Measurements from ENCODE around the gene ZNF761. TPM values are rescaled to one million over a fixed set of nuclear protein-coding genes. Genes with fewer than 3 reads are reported as not detected.

Gene ZNF761
- total and polyA plus RNA-seq, 2 of the 13 experiments (the other 11 are each of a cell fraction or from before 2014, with no cell fraction given) = 11.6 to 16.2 TPM

DNA sequence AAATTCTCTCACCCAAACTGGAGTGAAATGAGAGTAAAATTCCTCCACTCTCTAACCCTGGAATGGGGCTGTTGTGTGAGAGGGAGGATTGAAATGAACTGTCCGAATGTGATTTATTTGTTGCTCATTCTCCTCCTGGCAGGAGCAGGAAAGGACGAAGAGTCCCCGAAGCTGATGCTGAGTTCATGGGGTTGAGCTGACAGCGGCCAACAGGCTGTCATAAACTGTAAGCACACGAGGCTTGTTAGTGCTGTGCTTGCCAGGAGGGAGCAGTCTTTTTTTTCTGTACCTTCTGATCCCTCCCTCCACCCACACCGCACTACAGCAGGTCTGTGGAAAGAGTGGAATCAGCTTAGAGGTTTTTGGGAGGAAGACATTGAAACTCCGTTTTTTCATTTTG lies 73.1 kb downstream of the ZNF761 start (continued):
- TF ChIP-seq, protein P1, sequence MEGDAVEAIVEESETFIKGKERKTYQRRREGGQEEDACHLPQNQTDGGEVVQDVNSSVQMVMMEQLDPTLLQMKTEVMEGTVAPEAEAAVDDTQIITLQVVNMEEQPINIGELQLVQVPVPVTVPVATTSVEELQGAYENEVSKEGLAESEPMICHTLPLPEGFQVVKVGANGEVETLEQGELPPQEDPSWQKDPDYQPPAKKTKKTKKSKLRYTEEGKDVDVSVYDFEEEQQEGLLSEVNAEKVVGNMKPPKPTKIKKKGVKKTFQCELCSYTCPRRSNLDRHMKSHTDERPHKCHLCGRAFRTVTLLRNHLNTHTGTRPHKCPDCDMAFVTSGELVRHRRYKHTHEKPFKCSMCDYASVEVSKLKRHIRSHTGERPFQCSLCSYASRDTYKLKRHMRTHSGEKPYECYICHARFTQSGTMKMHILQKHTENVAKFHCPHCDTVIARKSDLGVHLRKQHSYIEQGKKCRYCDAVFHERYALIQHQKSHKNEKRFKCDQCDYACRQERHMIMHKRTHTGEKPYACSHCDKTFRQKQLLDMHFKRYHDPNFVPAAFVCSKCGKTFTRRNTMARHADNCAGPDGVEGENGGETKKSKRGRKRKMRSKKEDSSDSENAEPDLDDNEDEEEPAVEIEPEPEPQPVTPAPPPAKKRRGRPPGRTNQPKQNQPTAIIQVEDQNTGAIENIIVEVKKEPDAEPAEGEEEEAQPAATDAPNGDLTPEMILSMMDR (CRISPR knock-in tag; IDR thresholded peaks at IDR 0.05) = peak; percentile 50
- no peak for TF ChIP-seq SMAD1 (CRISPR knock-in tag; IDR thresholded peaks at IDR 0.05; ENCODE audit: borderline replicate concordance, low read depth)
- no peak for TF ChIP-seq ZNF205 (CRISPR knock-in tag; IDR thresholded peaks at IDR 0.05)
- TF ChIP-seq ZMYM3 (CRISPR knock-in tag; IDR thresholded peaks at IDR 0.05) = no peak
- TF ChIP-seq, protein P2, sequence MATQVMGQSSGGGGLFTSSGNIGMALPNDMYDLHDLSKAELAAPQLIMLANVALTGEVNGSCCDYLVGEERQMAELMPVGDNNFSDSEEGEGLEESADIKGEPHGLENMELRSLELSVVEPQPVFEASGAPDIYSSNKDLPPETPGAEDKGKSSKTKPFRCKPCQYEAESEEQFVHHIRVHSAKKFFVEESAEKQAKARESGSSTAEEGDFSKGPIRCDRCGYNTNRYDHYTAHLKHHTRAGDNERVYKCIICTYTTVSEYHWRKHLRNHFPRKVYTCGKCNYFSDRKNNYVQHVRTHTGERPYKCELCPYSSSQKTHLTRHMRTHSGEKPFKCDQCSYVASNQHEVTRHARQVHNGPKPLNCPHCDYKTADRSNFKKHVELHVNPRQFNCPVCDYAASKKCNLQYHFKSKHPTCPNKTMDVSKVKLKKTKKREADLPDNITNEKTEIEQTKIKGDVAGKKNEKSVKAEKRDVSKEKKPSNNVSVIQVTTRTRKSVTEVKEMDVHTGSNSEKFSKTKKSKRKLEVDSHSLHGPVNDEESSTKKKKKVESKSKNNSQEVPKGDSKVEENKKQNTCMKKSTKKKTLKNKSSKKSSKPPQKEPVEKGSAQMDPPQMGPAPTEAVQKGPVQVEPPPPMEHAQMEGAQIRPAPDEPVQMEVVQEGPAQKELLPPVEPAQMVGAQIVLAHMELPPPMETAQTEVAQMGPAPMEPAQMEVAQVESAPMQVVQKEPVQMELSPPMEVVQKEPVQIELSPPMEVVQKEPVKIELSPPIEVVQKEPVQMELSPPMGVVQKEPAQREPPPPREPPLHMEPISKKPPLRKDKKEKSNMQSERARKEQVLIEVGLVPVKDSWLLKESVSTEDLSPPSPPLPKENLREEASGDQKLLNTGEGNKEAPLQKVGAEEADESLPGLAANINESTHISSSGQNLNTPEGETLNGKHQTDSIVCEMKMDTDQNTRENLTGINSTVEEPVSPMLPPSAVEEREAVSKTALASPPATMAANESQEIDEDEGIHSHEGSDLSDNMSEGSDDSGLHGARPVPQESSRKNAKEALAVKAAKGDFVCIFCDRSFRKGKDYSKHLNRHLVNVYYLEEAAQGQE (IDR thresholded peaks at IDR 0.05; ENCODE audit: borderline replicate concordance in 1 of 2, low read depth in 1 of 2, low read length in 2 of 2) = no peak
- TF ChIP-seq IRX3 (CRISPR knock-in tag; IDR thresholded peaks at IDR 0.05; ENCODE audit: borderline replicate concordance, low read depth) = no peak
- TF ChIP-seq IRF2 (CRISPR knock-in tag; IDR thresholded peaks at IDR 0.05) = no peak
- TF ChIP-seq ZZZ3 (CRISPR knock-in tag; IDR thresholded peaks at IDR 0.05; ENCODE audit: borderline replicate concordance) = no peak
- TF ChIP-seq HOXA9 (CRISPR knock-in tag; IDR thresholded peaks at IDR 0.05; ENCODE audit: borderline replicate concordance) = no peak
- no peak for TF ChIP-seq ISL2 (CRISPR knock-in tag; IDR thresholded peaks at IDR 0.05)
- no peak for TF ChIP-seq ZNF251 (CRISPR knock-in tag; IDR thresholded peaks at IDR 0.05)
- peak; percentile 18; the same call in 1 of the 2 replicates for TF ChIP-seq ZNF292 (CRISPR knock-in tag; IDR thresholded peaks at IDR 0.05; ENCODE audit: borderline replicate concordance, low read depth)
- no peak for TF ChIP-seq RBM39 (IDR thresholded peaks at IDR 0.05; ENCODE audit: low read depth, low read length, poor library complexity, severe bottlenecking)
- no peak for TF ChIP-seq ZNF329 (CRISPR knock-in tag; IDR thresholded peaks at IDR 0.05; ENCODE audit: low read depth)
- TF ChIP-seq PHF20 (CRISPR knock-in tag; IDR thresholded peaks at IDR 0.05) = no peak
- TF ChIP-seq ATRX (CRISPR knock-in tag; IDR thresholded peaks at IDR 0.05; ENCODE audit: borderline replicate concordance) = no peak
- TF ChIP-seq CAMTA2 (CRISPR knock-in tag; IDR thresholded peaks at IDR 0.05; ENCODE audit: borderline replicate concordance) = no peak
- TF ChIP-seq, protein P3, sequence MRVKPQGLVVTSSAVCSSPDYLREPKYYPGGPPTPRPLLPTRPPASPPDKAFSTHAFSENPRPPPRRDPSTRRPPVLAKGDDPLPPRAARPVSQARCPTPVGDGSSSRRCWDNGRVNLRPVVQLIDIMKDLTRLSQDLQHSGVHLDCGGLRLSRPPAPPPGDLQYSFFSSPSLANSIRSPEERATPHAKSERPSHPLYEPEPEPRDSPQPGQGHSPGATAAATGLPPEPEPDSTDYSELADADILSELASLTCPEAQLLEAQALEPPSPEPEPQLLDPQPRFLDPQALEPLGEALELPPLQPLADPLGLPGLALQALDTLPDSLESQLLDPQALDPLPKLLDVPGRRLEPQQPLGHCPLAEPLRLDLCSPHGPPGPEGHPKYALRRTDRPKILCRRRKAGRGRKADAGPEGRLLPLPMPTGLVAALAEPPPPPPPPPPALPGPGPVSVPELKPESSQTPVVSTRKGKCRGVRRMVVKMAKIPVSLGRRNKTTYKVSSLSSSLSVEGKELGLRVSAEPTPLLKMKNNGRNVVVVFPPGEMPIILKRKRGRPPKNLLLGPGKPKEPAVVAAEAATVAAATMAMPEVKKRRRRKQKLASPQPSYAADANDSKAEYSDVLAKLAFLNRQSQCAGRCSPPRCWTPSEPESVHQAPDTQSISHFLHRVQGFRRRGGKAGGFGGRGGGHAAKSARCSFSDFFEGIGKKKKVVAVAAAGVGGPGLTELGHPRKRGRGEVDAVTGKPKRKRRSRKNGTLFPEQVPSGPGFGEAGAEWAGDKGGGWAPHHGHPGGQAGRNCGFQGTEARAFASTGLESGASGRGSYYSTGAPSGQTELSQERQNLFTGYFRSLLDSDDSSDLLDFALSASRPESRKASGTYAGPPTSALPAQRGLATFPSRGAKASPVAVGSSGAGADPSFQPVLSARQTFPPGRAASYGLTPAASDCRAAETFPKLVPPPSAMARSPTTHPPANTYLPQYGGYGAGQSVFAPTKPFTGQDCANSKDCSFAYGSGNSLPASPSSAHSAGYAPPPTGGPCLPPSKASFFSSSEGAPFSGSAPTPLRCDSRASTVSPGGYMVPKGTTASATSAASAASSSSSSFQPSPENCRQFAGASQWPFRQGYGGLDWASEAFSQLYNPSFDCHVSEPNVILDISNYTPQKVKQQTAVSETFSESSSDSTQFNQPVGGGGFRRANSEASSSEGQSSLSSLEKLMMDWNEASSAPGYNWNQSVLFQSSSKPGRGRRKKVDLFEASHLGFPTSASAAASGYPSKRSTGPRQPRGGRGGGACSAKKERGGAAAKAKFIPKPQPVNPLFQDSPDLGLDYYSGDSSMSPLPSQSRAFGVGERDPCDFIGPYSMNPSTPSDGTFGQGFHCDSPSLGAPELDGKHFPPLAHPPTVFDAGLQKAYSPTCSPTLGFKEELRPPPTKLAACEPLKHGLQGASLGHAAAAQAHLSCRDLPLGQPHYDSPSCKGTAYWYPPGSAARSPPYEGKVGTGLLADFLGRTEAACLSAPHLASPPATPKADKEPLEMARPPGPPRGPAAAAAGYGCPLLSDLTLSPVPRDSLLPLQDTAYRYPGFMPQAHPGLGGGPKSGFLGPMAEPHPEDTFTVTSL (CRISPR knock-in tag; IDR thresholded peaks at IDR 0.05; ENCODE audit: borderline replicate concordance) = no peak
- TF ChIP-seq ZNF451 (CRISPR knock-in tag; IDR thresholded peaks at IDR 0.05) = no peak
- no peak for TF ChIP-seq LCORL (IDR thresholded peaks at IDR 0.05)
- TF ChIP-seq LCORL (CRISPR knock-in tag; IDR thresholded peaks at IDR 0.05) = no peak

All from HepG2 (cell line).